Measurements from ENCODE around the gene ASB16. TPM values are rescaled to one million over a fixed set of nuclear protein-coding genes. Genes with fewer than 3 reads are reported as not detected.
A peak's percentile ranks its signal among the peaks of the same experiment; 100 is the strongest.

The ASB16 gene
- total and polyA plus RNA-seq, 3 donors from 2014 or later: 0.86 to 5.7 (median 2.5) TPM

- TF ChIP-seq CTCF (IDR thresholded peaks at IDR 0.05): no peak
- TF ChIP-seq POLR2A (IDR thresholded peaks at IDR 0.05): no peak
- H3K36me3 ChIP-seq (ENCODE audit: low read depth, missing control alignments): no peaks in the 10 kb centered on the region
- intact Hi-C loops (cut with DNase I; ENCODE audit: low total_unique reads): no loop called here
- H3K27me3 ChIP-seq: no peaks in the 10 kb centered on the region
- peak overlapping the region in 1 of 2 donors; percentile 18 for H3K27ac ChIP-seq
- peaks cover 4% of the 10 kb centered on the region for H3K4me1 ChIP-seq
- H3K4me3 ChIP-seq: peak overlapping the region; percentile 4 to 23
- no peak for DNase-seq
- H3K9me3 ChIP-seq: no peaks in the 10 kb centered on the region
- 74 to 83% methylated on average over 15 to 51 of the region's 54 CpGs for WGBS, 2 donors
Observed at GRCh38 chr17:44176671-44177501, 6.4 kb downstream of the ASB16 start.

- 60 to 93% methylated on average over 1 to 4 of the region's 4 CpGs for WGBS, 2 donors
- Histone ChIP-seq H3K27me3 (no peaks in the 10 kb centered on the region), H3K27ac (no peak overlapping the region), H3K4me1 (peaks cover 7% of the 10 kb centered on the region), H3K36me3 (ENCODE audit: low read depth, missing control alignments) (no peaks in the 10 kb centered on the region), H3K4me3 (no peak overlapping the region), H3K9me3 (no peaks in the 10 kb centered on the region)
- no peak for TF ChIP-seq CTCF (IDR thresholded peaks at IDR 0.05)
- TF ChIP-seq POLR2A (IDR thresholded peaks at IDR 0.05): no peak
- no peak for DNase-seq
- intact Hi-C loops (cut with DNase I; ENCODE audit: low total_unique reads): no loop called here
Observed at GRCh38 chr17:44177640-44178039, 7.1 kb downstream of the ASB16 start.

- Histone ChIP-seq H3K36me3 (ENCODE audit: low read depth, missing control alignments) (no peaks in the 10 kb centered on the region), H3K27me3 (no peaks in the 10 kb centered on the region), H3K4me3 (no peak overlapping the region), H3K27ac (no peak overlapping the region), H3K4me1 (peaks cover 9% of the 10 kb centered on the region), H3K9me3 (no peaks in the 10 kb centered on the region)
- WGBS, 2 donors: 86 to 92% methylated on average over 8 to 12 of the region's 14 CpGs
- no peak for TF ChIP-seq POLR2A (IDR thresholded peaks at IDR 0.05)
- TF ChIP-seq CTCF (IDR thresholded peaks at IDR 0.05): no peak
- no peak for DNase-seq
- intact Hi-C loops (cut with DNase I; ENCODE audit: low total_unique reads): no loop called here
Observed at GRCh38 chr17:44178133-44178532, 7.6 kb downstream of the ASB16 start.

- peak overlapping the region; percentile 19 to 26 for H3K27ac ChIP-seq
- TF ChIP-seq CTCF (IDR thresholded peaks at IDR 0.05) (no peak), POLR2A (IDR thresholded peaks at IDR 0.05) (no peak)
- H3K27me3 ChIP-seq: no peaks in the 10 kb centered on the region
- no peak for DNase-seq
- no peaks in the 10 kb centered on the region for H3K36me3 ChIP-seq (ENCODE audit: low read depth, missing control alignments)
- no peaks in the 10 kb centered on the region for H3K9me3 ChIP-seq
- no peak overlapping the region for H3K4me3 ChIP-seq
- H3K4me1 ChIP-seq: peaks cover 29% of the 10 kb centered on the region
- intact Hi-C loops (cut with DNase I; ENCODE audit: low total_unique reads): no loop called here
- 84 to 88% methylated on average over 2 of the region's 2 CpGs for WGBS, 2 donors
Observed at GRCh38 chr17:44183024-44183423, 12.5 kb downstream of the ASB16 start.
